H4 (cell line): ENCODE measurements around the gene AFTPH. TPM values are rescaled to one million over a fixed set of nuclear protein-coding genes. Genes with fewer than 3 reads are reported as not detected.

Experiments used
- DNase-seq: peaks from one replicate; pipeline ENCODE4 v3.0.0-alpha.2; 2015; ENCODE audit warnings: low spot score
- total RNA-seq: library from RNA; depleted of rRNA; stranded (reverse); fragments of >200 nt; shearing (Covaris generic); gene quantifications from 2 replicates; pipeline ENCODE4 v1.2.3, GENCODE V29; 2014; rRNA removed

The AFTPH gene, protein sequence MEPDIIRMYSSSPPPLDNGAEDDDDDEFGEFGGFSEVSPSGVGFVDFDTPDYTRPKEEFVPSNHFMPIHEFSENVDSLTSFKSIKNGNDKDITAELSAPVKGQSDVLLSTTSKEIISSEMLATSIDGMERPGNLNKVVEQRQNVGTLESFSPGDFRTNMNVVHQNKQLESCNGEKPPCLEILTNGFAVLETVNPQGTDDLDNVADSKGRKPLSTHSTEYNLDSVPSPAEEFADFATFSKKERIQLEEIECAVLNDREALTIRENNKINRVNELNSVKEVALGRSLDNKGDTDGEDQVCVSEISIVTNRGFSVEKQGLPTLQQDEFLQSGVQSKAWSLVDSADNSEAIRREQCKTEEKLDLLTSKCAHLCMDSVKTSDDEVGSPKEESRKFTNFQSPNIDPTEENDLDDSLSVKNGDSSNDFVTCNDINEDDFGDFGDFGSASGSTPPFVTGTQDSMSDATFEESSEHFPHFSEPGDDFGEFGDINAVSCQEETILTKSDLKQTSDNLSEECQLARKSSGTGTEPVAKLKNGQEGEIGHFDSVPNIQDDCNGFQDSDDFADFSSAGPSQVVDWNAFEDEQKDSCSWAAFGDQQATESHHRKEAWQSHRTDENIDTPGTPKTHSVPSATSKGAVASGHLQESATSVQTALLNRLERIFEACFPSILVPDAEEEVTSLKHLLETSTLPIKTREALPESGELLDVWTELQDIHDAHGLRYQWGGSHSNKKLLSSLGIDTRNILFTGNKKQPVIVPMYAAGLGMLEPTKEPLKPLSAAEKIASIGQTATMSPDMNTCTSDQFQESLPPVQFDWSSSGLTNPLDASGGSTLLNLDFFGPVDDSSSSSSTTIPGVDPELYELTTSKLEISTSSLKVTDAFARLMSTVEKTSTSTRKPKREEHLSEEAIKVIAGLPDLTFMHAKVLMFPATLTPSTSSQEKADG
- 16.8 and 23.3 TPM in 2 replicates for total RNA-seq

DNA sequence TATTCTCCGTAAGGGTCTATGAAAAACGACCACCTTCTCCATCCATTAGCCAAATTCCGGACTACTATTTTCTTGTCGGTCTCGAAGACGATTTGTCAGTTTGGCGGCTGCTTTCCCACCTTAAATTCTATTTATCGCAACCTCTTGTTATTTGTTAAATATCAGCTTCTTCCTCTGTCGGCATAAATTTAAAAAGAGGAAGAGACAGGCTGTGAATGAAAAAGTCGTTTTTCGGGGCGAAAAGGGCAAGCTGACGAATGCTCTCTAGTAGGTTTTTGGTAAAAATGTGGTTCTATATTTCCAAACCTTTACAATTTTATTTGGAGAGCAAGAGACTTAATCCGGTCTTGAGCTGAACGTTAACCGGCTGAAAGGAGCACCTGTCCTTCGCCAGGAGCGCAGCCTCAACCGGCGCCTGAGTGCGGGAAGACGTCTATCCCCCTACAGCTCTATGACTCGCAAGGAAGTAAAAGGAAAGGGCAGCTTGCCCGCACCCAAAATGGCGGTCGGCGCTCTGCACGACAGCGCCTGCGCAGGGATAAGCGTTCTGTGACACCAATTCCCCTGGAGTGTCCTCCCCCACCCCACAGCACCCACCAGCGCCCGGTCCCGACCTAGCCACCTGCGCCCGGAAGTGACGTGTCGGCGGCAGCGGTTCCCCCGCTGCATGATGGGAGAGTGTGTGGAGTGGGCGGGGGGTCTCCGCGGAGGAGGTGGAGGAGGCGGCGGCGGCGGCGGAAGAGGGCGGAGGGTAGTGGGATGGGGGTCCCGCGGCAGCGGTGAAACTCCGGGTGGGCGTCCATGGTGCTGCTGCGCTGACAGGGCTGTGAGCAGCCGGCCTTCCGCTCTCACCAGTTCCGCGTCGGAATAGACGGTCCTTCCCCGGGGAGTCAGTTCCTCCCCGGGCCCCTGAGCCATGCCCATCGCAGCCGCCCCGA is at the start of gene AFTPH:
Gene AFTPH, plus strand, starts transcription at position 663 of the 938 bp plus-strand sequence. CDS start 27,147 bp downstream, outside the sequence.
- peak; percentile 98 for DNase-seq

DNA sequence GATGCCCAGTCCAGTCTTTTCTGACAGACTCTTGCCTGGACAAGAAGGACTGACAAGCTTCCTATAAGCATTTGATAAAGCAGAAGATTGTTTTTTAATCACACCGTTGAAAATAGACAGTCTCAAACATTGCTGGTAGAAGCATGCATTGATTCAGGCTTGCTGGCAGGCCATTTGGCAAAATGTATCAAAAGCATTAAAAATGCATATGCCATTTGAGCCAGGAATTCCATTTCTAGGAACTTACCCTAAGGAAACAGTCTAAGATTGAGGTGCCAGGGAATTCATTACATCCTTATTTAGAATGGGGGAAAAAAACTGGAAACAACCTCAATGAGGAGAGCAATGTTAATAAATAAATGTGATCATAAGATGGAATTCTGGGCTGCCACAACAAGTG is 49.5 kb upstream of the AFTPH start:
- no peak for DNase-seq

DNA sequence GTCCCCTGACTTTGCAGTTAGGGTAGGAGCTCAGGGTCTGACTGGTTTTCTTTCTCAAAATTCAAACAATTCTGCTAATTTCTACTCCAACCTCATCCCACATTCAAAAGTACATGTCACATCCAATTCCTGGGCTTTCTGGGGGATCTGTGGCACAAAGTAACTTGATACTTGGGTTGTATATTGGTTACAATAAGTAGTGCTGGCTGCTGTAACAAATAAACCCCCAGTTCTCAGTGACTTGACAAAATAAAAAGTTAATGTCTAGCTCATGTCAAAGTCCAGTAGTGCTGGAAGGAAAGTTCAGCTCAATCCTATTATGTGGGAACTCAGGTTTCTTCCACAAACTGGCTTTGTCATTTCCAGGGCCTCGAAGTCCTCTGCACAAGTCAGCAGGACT is 47.1 kb upstream of the AFTPH start:
- no peak for DNase-seq

DNA sequence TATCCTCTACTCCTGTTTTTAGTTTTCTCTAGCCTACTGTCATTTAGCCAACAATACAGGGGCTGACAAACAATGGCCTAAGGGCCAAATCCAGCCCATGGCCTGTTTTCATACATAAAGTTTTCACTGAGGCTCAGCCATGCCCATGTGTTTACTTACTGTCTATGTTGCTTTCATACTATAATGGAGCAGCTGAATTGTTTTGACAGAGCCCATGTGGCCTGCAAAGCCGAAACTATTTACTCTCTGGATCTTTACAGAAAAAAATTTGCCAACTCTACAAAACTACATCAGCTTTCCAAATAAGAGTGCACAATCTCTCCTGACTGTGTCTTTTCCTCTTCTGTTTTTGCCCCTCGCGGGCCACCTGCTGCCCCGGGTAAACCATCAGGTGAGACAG is 46.1 kb upstream of the AFTPH start:
- no peak for DNase-seq

DNA sequence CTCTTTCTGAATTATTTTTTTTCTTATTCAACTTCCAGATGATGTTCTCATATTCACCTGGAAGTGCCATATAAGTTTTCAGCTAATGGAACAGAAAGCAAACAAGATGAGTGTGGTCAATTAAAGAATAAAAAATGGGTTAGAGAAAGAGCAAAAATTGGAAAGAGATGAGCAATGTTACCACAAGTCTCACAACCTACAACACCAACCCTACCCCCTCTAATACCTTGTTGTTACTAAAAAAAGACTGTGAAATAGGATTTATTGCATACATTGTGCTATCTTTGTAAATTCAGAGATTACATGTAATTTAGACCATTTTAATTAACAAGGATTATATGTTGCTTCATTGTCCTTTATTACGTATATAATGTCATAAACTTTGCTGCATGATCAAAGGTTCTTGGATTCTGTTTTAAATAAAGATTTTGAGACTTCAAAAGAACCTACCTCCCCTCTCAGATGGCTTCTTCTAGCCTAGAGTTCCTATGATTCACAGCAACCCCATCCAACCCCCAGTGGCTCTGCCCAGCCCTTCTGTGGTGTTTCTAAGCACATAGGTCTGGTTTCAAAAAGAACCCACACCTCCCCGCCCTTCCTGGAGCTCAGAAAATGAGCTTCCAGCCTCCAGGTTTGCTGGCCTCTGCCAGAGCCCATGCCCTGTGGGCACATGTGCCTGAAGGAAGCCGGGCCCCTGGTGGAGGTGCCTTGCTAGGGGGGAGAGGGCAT is 45.5 kb upstream of the AFTPH start:
- no peak for DNase-seq

DNA sequence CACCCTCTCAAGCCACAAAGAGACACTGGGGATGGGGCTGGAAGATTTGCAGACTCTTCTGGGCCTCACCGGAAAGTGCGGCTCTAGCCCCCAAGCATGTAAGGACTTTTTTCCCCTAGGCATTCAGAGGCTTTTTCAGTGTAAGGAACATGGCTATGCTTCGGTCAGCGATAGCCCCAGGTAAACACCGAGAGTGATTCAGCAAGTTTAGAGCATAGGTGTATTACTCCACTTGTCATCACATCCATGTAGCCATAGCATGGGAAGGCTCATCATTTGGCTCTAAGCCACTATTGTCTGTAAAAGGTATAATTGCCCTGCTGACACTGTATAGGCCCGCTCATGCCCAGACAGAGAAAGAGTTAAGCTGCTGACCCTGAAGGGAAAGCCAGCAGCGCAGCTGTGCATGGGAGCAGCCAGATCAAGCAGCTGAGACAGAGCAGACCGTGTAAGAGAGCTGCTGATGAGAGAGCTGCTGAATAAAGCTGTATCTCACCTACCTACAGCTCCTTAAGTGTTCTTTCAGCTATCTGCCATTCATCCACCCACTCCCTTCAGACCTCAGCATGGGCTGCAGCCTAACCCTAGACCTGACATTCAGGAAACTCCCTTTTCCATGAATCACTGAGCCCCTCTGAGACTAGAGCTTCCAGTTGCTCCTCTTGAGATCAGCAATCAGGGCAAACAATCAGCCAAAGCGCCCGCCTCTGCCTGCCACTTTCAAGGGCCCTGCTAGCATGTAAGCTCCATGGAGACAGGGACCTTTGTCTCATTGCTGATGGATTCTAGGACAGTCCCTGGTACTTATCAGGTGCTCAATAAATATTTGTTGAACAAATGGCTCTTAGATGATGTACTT is 44.6 kb upstream of the AFTPH start:
- no peak for DNase-seq

DNA sequence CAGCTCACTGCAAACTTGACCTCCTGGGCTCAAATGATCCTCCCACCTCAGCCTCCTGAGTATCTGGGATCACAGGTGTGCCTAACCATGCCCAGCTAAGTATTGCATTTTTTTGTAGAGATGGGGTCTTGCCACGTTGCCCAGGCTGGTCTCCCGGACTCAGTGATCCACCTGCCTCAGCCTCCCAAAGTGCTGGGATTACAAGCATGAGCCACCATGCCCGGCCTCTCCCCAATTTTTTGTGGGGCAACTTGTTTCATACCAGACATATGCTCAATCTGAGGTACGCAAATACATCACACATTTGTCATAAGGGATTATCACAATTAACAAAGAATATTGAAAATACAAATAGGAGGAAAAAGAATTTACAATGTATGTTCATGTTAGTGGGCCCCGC is 42.5 kb upstream of the AFTPH start:
- no peak for DNase-seq

DNA sequence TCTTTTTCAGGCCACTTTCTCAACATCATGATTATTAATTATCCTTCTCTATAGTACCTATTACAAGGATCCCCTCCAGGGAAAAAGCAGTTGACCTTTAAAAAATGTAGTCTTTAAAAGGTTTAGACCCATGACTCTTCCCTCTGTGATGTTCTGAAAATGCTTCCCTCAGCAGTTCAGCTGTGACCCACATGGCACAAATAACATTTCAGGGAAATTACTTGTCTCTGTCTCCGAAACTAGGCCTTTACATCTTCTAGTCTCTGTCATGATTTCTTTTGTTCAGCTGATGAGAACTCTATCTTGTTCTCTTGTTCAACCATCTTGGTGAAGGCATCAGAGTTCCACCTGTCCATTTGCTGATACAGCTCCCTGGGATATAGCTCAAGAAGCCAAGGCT is 41.9 kb upstream of the AFTPH start:
- DNase-seq: no peak

DNA sequence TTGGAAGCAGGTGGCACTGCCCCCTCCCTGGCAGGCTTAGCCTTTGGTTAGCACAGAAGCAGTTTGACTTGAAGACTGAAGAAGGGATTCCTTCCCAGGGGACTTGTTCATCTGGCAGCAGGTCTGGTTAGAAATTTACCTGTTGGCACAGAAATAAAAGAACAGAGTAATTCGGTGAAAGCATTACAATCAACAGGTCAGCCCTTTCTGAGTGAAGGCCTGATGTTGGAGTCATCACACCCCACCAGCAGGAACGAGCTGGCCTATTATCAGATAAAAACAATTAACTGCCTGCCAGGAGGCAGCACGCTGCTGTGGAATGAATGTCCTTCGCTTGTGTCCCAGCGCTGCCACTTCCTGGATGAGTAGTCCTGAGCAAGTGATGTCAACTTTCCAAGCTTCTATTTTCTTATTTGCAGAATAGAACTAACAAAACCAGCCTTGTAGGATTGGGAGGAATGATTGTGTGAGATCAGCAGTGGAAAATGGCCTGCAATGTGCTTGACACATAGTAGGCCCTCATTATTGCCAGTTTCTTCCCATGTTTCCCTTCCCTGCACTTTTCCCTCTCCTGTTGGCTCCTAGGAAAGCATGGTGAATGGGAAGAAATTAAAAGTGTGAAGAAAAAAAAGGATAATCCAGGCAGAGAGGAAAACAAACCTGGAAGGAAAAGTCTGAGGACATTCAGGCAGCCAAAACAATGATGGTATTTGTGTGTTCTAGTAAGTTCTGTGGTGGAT is 41.2 kb upstream of the AFTPH start:
- DNase-seq: peak; percentile 60

DNA sequence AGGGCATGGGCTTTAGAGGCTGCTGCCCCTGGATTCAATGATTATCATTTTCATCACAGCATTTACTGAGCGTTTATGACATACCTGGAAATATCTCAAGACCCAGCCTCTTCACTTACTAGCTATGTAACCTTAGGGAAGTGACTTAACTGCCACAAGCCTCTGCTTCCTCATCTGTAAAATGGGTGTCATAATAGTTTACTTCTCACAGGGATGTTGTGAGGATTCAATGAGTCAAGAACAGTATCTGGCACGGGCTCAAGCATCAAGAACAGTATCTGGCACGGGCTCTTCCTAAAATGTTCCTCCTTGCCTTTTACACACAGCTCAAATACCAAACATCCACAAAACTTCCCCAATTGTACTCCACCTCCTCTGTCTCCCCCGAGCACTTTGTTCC is 38.8 kb upstream of the AFTPH start:
- no peak for DNase-seq

DNA sequence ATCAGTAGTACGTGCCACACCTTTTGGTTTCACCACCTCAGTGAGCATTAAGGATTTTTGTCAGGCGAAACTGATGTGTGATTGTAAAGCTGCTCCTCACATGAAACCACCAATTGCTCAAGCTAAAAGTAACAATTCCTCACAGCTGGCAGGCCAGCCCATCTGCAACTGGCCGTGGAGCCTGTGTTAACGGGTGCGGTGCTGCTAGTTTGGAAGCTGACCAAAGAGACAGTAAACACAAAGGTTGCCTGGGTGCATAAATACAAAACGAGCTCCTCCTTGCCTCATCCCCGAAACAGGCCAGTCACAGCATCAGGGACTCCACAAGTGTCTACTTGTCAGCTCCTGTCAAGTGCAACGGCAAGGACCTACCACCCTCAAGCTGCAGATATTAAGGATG is 38.2 kb upstream of the AFTPH start:
- DNase-seq: no peak

DNA sequence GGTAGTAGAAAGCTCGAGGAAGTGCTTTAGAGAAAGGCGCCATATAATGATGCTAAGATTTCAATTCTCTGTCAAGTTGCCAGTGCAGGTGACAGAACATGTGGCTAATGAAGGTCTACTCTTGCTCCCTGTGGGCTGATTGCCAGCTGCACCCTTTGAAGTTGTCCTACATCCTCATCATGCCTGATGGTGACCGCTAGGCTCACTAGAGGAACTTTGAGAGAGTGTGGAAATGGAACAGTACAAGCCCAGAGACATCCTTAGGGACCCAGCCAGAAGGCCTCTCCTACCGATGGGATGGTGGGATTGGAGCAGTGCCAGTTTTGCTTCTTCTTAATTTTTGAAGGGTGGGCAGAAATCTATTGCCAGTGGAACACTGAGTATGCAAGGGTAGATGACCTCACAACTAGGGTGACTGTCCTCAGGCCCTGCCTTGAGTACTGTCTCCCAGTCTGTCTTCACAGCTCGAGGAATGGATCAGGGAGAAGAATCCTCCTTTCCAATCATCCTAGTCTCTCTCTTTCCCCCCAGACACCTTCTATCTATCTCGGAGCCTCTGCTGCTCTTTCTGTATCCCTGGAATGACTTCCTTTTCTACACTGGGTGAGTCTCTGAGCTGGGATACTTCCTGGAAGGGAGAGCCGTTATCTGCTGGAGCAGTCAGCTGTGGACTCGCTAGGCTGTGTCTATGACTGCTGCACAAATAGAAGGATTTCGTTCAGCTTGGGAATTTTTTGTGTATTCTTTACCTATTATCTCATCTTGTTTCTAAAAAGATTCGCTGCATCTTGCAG is 36.7 kb upstream of the AFTPH start:
- no peak for DNase-seq

DNA sequence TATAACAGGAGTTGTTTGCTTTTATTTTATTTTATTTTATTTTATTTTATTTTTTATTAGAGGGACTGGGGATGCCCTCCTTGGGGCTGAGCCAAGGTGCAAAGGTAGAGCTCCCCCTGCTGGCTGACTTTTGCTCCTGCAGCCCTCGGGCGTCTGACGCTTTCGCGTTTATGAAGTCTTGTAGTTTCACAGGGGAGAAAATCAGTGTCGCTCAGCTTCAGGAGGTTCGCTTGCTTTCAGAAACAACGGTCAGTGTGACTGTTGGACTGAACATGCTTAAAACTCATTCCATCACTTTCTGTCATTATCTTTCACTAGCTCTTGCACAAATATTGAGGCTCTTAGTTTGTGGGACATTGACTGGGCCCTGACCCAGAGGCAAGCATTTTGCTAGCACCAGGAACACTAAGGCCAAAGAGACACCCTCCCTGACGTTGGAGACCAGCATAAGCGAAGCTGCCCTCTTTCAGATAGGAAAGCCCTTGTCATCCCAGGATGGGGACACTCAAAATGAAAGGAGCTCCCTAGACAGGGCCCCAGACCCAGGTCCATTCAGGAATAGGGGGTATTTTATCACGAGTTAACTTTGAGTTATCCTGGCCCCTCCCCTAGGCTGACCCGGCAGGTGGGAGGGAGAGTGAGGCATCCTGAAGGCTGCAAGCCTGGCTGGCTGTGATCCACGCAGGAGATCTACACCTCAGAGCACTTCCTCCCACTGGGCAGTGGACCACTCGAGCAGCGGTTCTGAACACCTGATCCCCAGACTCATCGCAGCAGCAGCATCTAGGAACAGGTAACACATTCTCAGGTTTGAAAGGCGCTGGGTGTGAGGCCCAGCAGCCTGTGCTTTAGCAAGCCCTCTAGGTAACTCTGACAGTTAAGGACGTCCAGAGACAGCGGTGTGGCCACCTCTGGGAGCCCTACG is 35.8 kb upstream of the AFTPH start:
- DNase-seq: peak; percentile 19

DNA sequence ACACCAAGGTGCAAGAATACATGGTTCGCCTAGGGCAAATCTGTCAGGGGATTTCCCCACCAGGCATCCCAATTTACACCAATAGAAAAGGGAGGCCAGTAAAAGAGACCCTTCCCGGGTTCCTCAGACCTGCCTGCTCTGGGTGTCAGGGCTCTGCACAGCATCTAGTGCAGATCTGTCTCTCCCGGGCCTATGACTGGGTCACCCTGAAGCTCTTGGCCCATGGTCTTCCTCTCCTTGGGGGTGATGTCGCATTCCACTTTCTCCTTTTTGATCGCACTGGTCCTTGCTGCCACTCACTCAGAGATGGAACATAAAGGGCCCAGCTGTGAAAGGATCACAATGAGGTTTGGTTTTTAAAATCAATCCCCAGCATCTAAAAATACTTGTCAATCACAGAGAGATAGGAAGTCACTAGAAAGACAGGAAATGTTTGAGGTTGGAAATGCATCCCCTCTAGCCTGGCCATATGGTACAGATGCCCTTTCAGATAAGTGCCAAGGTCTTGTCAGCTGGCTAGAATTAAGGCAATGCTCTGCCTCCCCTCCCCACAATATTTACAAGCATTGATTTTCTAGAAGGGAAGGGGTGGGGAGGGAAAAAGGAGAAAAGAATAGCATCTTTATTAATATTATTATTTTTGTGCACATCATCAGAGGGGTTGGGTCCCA is 34.9 kb upstream of the AFTPH start:
- DNase-seq: no peak

DNA sequence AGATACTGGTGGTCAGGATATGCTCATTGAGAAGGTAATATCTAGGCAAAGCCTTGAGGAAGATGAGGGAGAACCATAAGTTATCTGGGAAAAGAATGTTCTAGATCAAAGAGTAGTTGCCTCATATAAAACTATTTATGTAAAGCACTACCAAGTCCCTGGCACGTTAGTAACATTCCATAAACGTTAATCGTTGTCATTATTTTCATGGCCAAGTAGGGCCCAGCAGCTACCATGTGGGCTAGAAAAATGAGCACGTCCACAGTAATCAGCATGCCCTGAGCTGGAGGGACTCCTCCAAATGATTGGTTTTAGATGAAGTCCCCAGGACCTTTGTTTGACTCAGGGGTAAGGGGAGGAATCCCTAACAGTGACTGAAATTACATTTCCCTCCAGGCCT is 32.7 kb upstream of the AFTPH start:
- no peak for DNase-seq

DNA sequence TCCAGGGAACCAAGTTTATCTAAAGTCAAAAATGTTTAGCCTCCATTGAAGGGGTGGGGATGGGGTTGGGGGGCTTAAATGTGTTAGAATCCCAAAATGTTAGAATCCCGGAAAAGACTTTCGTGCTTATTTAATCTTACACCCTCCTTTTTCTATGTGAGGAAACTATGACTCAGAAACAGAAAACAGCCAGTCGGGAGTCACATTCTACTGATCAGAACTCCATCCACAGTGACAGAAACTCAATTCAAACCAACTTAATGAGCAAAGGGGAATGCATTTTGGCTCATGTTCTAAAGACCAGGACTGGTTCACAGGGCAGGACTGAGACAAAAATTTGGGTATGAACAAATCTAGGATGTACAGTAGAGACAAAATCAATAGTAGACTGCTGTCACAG is 31.9 kb upstream of the AFTPH start:
- no peak for DNase-seq

DNA sequence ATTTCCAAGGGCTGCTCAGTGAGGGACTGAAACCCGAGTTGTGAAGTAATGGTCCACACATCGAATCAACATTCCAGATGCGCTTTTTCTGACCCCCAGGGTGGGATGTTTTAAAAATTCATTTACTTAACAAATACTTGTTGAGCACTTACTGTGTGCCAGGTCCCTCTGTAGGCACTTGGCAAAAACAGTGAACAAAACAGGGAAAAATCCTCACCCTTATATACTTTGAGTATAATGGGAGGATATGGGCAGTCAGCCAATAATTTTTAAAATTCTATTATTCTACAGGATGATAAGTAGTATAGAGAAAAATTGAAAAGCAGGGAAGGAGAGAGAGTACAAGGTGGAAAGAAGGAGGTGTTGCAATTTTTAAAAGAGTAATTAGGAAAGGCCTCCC is 31.3 kb upstream of the AFTPH start:
- no peak for DNase-seq
